Natural killer cell (primary cell): ENCODE results near the gene ADCY2. TPM values are rescaled to one million over a fixed set of nuclear protein-coding genes. Genes with fewer than 3 reads are reported as not detected.

Experiments used
- ATAC-seq, 3 donors: fragments of 150-1000 bp in 2 of 3; fragments of 200-7000 bp in 1 of 3; cut with Tn5 transposase; 1 replicate in 1 of 3; 2 replicates in 2 of 3; pipeline ENCODE4 v1.10.0; 2021; ENCODE audit warnings: mild to moderate bottlenecking in 2 of 3, moderate library complexity in 2 of 3
- DNase-seq, 2 donors: peaks; one replicate each; pipeline versions ENCODE4 v3.0.0 to v3.0.0-alpha.2; 2013 to 2021; ENCODE audit warnings: mixed read lengths in 1 of 2
- H3K27ac ChIP-seq: one replicate; pipeline ENCODE4 v1.5.1; 2013; ENCODE audit warnings: mild to moderate bottlenecking, low read length
- H3K27me3 ChIP-seq: one replicate; pipeline ENCODE4 v1.6.1; 2013; ENCODE audit warnings: low read length; ENCODE audit not compliant: control insufficient read depth, insufficient read depth
- H3K36me3 ChIP-seq: one replicate; pipeline ENCODE4 v1.6.1; 2013; ENCODE audit warnings: low read length; ENCODE audit not compliant: control insufficient read depth, insufficient read depth
- H3K4me1 ChIP-seq: one replicate; pipeline ENCODE4 v1.6.1; 2013; ENCODE audit warnings: low read length; ENCODE audit not compliant: control insufficient read depth, insufficient read depth
- H3K4me3 ChIP-seq: one replicate; pipeline ENCODE4 v1.5.1; 2013; ENCODE audit warnings: low read length
- H3K9me3 ChIP-seq: one replicate; pipeline ENCODE4 v1.6.1; 2013; ENCODE audit warnings: low read length; ENCODE audit not compliant: control insufficient read depth, insufficient read depth
- H3K27ac Mint-ChIP-seq, 2 donors: one replicate each; pipeline ENCODE4 v1.8.0; 2022; ENCODE audit warnings: mild to moderate bottlenecking in 2 of 2, mixed read lengths in 2 of 2, moderate library complexity in 1 of 2
- H3K27me3 Mint-ChIP-seq, 2 donors: one replicate each; pipeline ENCODE4 v1.8.0; 2022; ENCODE audit warnings: low read depth in 2 of 2, mixed read lengths in 2 of 2
- H3K36me3 Mint-ChIP-seq: one replicate; pipeline ENCODE4 v1.8.0; 2022; ENCODE audit warnings: mixed read lengths
- H3K4me1 Mint-ChIP-seq, 2 donors: one replicate each; pipeline ENCODE4 v1.8.0; 2022; ENCODE audit warnings: mixed read lengths in 2 of 2
- H3K4me3 Mint-ChIP-seq: one replicate; pipeline ENCODE4 v1.8.0; 2022; ENCODE audit warnings: mild to moderate bottlenecking, moderate library complexity, mixed read lengths
- H3K9me3 Mint-ChIP-seq, 2 donors: one replicate each; pipeline ENCODE4 v1.8.0; 2022; ENCODE audit warnings: mixed read lengths in 2 of 2
- CTCF ChIP-seq: fragments of 200-600 bp; IDR thresholded peaks from one replicate; pipeline ENCODE4 v1.8.0; 2022; ENCODE audit warnings: antibody characterized with exemption
- WGBS: methylation state at CpG from one replicate; pipeline ENCODE4 v1.1.7; 2013; ENCODE audit warnings: missing lambda C conversion rate; ENCODE audit not compliant: insufficient coverage; 5-methylcytosine and 5-hydroxymethylcytosine counted together
- intact Hi-C: fragments of 100-400 bp; cut with micrococcal nuclease; formaldehyde crosslinking; loops from one replicate; pipeline ENCODE4 v1.14.2; 2022
- total RNA-seq, 4 donors: library from RNA; stranded (reverse); fragments of 120-200 nt in 1 of 4; gene quantifications; one replicate each; pipeline versions ENCODE4 v1.2.3 to v1.2.4, GENCODE V29; 2013 to 2022

The ADCY2 gene
- total RNA-seq, 3 donors from 2014 or later (not counting 1 experiment from before 2014, with no cell fraction given) = not detected

GRCh38 chr5:7653046-7653445, 257.1 kb downstream of the ADCY2 start:
- no peak for ATAC-seq
- Histone ChIP-seq H3K27ac (no peak overlapping the region), H3K4me1 (no peaks in the 10 kb centered on the region), H3K4me3 (no peak overlapping the region), H3K9me3 (no peaks in the 10 kb centered on the region), H3K27me3 (no peaks in the 10 kb centered on the region), H3K36me3 (no peaks in the 10 kb centered on the region)
- H3K9me3 Mint-ChIP-seq = peaks cover 12 to 13% of the 10 kb centered on the region in 2 donors
- H3K4me1 Mint-ChIP-seq = no peaks in the 10 kb centered on the region
- no peak for DNase-seq
- no peak for TF ChIP-seq CTCF
- intact Hi-C loops = no loop called here
- no peak overlapping the region for H3K4me3 Mint-ChIP-seq
- no peaks in the 10 kb centered on the region for H3K27me3 Mint-ChIP-seq
- 60% methylated on average over 3 of the region's 6 CpGs for WGBS
- no peaks in the 10 kb centered on the region for H3K36me3 Mint-ChIP-seq
- no peak overlapping the region for H3K27ac Mint-ChIP-seq

GRCh38 chr5:7657153-7657552, 261.2 kb downstream of the ADCY2 start:
- intact Hi-C loops = no loop called here
- H3K36me3 ChIP-seq = no peaks in the 10 kb centered on the region
- no peaks in the 10 kb centered on the region for H3K4me1 ChIP-seq
- WGBS = 100% methylated on average over 3 of the region's 3 CpGs
- ATAC-seq = no peak
- DNase-seq = no peak
- Mint-ChIP-seq H3K4me1 (no peaks in the 10 kb centered on the region), H3K36me3 (no peaks in the 10 kb centered on the region), H3K9me3 (peaks cover 6 to 7% of the 10 kb centered on the region in 2 donors), H3K4me3 (no peak overlapping the region), H3K27me3 (no peaks in the 10 kb centered on the region), H3K27ac (no peak overlapping the region)
- H3K4me3 ChIP-seq = no peak overlapping the region
- H3K9me3 ChIP-seq = no peaks in the 10 kb centered on the region
- H3K27ac ChIP-seq = no peak overlapping the region
- no peak for TF ChIP-seq CTCF
- no peaks in the 10 kb centered on the region for H3K27me3 ChIP-seq

GRCh38 chr5:7659420-7659819, 263.5 kb downstream of the ADCY2 start:
- Mint-ChIP-seq H3K4me1 (no peaks in the 10 kb centered on the region), H3K27ac (no peak overlapping the region), H3K36me3 (no peaks in the 10 kb centered on the region), H3K27me3 (no peaks in the 10 kb centered on the region), H3K4me3 (no peak overlapping the region), H3K9me3 (peaks cover 0 to 4% of the 10 kb centered on the region in 2 donors)
- Histone ChIP-seq H3K27me3 (no peaks in the 10 kb centered on the region), H3K9me3 (no peaks in the 10 kb centered on the region), H3K4me3 (no peak overlapping the region), H3K36me3 (no peaks in the 10 kb centered on the region), H3K27ac (no peak overlapping the region), H3K4me1 (no peaks in the 10 kb centered on the region)
- intact Hi-C loops = no loop called here
- ATAC-seq (no peak), DNase-seq (no peak)
- 100% methylated on average over 3 of the region's 4 CpGs for WGBS
- no peak for TF ChIP-seq CTCF

- Mint-ChIP-seq H3K27ac (no peak overlapping the region), H3K4me3 (no peak overlapping the region), H3K4me1 (no peaks in the 10 kb centered on the region), H3K9me3 (no peaks in the 10 kb centered on the region), H3K27me3 (no peaks in the 10 kb centered on the region), H3K36me3 (no peaks in the 10 kb centered on the region)
- ATAC-seq (no peak), DNase-seq (no peak)
- Histone ChIP-seq H3K36me3 (no peaks in the 10 kb centered on the region), H3K9me3 (no peaks in the 10 kb centered on the region), H3K4me1 (no peaks in the 10 kb centered on the region), H3K27ac (no peak overlapping the region), H3K27me3 (no peaks in the 10 kb centered on the region), H3K4me3 (no peak overlapping the region)
- TF ChIP-seq CTCF = no peak
- WGBS = 90% methylated on average over 6 of the region's 6 CpGs
- intact Hi-C loops = no loop called here
Observed at GRCh38 chr5:7662289-7662688, 266.4 kb downstream of the ADCY2 start.
